ENCODE data around the gene CSF2. TPM values are rescaled to one million over a fixed set of nuclear protein-coding genes. Genes with fewer than 3 reads are reported as not detected.

CSF2 gene
- polyA plus RNA-seq, 1 of the 3 experiments (the other 2 are of a cell fraction): 0.97 TPM

DNA sequence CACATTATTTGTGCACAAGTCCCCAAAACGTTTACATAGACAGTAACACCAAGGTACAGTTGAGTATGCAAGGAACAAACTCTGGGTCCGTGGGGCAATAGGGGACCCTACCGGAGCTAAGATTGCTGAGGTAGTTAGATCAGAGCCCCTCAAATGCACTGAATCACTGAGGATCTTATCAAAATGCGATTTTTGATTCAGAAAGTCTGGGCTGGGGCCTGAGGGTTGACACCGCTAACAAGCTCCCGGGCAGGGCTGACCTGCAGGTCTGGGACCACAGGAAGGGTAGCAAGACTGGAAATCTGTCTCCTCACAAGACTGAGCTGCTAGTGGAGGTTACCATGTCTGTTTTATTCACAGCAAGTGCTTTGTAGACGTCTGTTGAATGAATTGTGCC is 14.9 kb upstream of the CSF2 start:
- no peak for TF ChIP-seq FOXJ3 (CRISPR knock-in tag; IDR thresholded peaks at IDR 0.05)
- no peak for TF ChIP-seq MXI1 (IDR thresholded peaks at IDR 0.05; ENCODE audit: low read depth, low read length)
- no peak for TF ChIP-seq CHD2 (IDR thresholded peaks at IDR 0.05; ENCODE audit: low read length, partially characterized antibody)
- TF ChIP-seq NRF1 (IDR thresholded peaks at IDR 0.05; ENCODE audit: low read depth, low read length): no peak
- TF ChIP-seq GATA2 (CRISPR knock-in tag; IDR thresholded peaks at IDR 0.05): no peak
- Histone ChIP-seq H3K9me2 (no peaks in the 10 kb centered on the region), H3K9me3 (no peaks in the 10 kb centered on the region), H4K20me1 (ENCODE audit: insufficient read depth) (no peaks in the 10 kb centered on the region), H3K27me3 (ENCODE audit: insufficient read depth) (no peaks in the 10 kb centered on the region), H3K4me1 (ENCODE audit: control insufficient read depth in 1 of 2, insufficient read depth in 2 of 2, low read depth in 1 of 2, low read length in 1 of 2) (no peaks in the 10 kb centered on the region), H3K9ac (no peak overlapping the region), H3K36me3 (replicated peaks in 1 of 2; ENCODE audit: control insufficient read depth in 1 of 2, insufficient read depth in 2 of 2, low read length in 1 of 2) (no peaks in the 10 kb centered on the region), H3K27ac (ENCODE audit: low read depth in 2 of 2, low read length in 1 of 2) (no peak overlapping the region), H3K4me2 (no peak overlapping the region), H3F3A (replicated peaks; ENCODE audit: insufficient read depth) (no peaks in the 10 kb centered on the region), H3K79me2 (ENCODE audit: insufficient read depth) (no peaks in the 10 kb centered on the region), H2AFZ (ENCODE audit: low read depth) (no peak overlapping the region), H3K4me3 (ENCODE audit: low read depth in 2 of 2, low read length in 1 of 2) (no peak overlapping the region)
- ChIA-PET CTCF (interaction anchor here (1.1 to 1.9 kb wide), 2 partner anchors 26 to 469 kb away, joined by 4 to 7 read pairs; no protein-coding TSS in a partner anchor), POLR2A (no interaction called here)
- WGBS (ENCODE audit: low lambda C conversion rate): 54% methylated on average over 6 of the region's 7 CpGs
- peak; percentile 3 for DNase-seq

DNA sequence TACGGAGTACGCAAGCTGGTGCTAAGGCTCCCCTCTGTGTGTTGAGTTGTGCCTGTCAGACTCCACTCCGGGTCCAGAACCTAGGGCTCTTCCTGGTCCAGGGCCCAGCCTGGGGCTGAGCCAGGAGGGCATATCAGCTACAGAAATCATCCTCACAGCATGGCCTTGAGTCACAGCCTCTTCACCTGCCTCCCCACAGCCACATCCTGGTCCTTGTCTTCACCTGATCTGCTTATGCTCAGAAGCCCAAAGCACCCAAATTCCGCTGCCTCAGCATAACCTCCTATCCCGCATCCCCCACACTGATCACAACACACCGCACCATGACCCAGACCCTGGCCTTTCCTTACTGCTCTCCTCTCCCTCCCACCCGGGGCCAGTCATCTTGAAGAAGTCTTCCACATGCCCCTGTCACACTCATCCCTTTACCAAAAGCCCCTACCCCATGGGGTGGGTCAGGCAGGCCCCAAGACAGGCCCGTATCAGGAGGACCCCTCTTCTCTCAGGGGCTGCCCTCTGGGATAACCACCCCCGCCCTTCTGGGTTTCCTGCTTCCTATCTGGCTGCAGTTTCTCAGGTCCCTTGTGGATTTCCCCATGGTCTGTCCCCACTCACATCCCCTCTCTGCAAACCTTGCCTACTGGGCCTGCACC is 14.4 kb upstream of the CSF2 start:
- Histone ChIP-seq H3K9me2 (no peaks in the 10 kb centered on the region), H3K9ac (no peak overlapping the region), H2AFZ (ENCODE audit: low read depth) (no peak overlapping the region), H3K36me3 (replicated peaks in 1 of 2; ENCODE audit: control insufficient read depth in 1 of 2, insufficient read depth in 2 of 2, low read length in 1 of 2) (no peaks in the 10 kb centered on the region), H4K20me1 (ENCODE audit: insufficient read depth) (no peaks in the 10 kb centered on the region), H3F3A (replicated peaks; ENCODE audit: insufficient read depth) (no peaks in the 10 kb centered on the region), H3K79me2 (ENCODE audit: insufficient read depth) (no peaks in the 10 kb centered on the region), H3K4me3 (ENCODE audit: low read depth in 2 of 2, low read length in 1 of 2) (no peak overlapping the region), H3K4me1 (ENCODE audit: control insufficient read depth in 1 of 2, insufficient read depth in 2 of 2, low read depth in 1 of 2, low read length in 1 of 2) (no peaks in the 10 kb centered on the region), H3K4me2 (no peak overlapping the region), H3K27me3 (ENCODE audit: insufficient read depth) (no peaks in the 10 kb centered on the region), H3K9me3 (no peaks in the 10 kb centered on the region), H3K27ac (ENCODE audit: low read depth in 2 of 2, low read length in 1 of 2) (no peak overlapping the region)
- ChIA-PET POLR2A (no interaction called here), CTCF (interaction anchor here (1.1 to 1.9 kb wide), 2 partner anchors 26 to 470 kb away, joined by 4 to 7 read pairs; no protein-coding TSS in a partner anchor)
- DNase-seq: peak; percentile 5
- WGBS (ENCODE audit: low lambda C conversion rate): 70% methylated on average over 9 of the region's 9 CpGs
- TF ChIP-seq, protein P1, sequence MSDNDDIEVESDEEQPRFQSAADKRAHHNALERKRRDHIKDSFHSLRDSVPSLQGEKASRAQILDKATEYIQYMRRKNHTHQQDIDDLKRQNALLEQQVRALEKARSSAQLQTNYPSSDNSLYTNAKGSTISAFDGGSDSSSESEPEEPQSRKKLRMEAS (IDR thresholded peaks at IDR 0.05; ENCODE audit: low read depth): no peak
- TF ChIP-seq FOSL2 (IDR thresholded peaks at IDR 0.05; ENCODE audit: borderline replicate concordance, low read depth) (no peak), TAF1 (IDR thresholded peaks at IDR 0.05; ENCODE audit: borderline replicate concordance, low read depth, low read length) (no peak), GATA2 (CRISPR knock-in tag; IDR thresholded peaks at IDR 0.05) (no peak), EZH2phosphoT487 (IDR thresholded peaks at IDR 0.05; ENCODE audit: borderline replicate concordance, low read depth) (no peak), JUND (IDR thresholded peaks at IDR 0.05) (no peak), TCF12 (IDR thresholded peaks at IDR 0.05) (no peak), POLR2AphosphoS5 (IDR thresholded peaks at IDR 0.05; ENCODE audit: low read depth, low read length) (no peak)
- TF ChIP-seq, protein P2, sequence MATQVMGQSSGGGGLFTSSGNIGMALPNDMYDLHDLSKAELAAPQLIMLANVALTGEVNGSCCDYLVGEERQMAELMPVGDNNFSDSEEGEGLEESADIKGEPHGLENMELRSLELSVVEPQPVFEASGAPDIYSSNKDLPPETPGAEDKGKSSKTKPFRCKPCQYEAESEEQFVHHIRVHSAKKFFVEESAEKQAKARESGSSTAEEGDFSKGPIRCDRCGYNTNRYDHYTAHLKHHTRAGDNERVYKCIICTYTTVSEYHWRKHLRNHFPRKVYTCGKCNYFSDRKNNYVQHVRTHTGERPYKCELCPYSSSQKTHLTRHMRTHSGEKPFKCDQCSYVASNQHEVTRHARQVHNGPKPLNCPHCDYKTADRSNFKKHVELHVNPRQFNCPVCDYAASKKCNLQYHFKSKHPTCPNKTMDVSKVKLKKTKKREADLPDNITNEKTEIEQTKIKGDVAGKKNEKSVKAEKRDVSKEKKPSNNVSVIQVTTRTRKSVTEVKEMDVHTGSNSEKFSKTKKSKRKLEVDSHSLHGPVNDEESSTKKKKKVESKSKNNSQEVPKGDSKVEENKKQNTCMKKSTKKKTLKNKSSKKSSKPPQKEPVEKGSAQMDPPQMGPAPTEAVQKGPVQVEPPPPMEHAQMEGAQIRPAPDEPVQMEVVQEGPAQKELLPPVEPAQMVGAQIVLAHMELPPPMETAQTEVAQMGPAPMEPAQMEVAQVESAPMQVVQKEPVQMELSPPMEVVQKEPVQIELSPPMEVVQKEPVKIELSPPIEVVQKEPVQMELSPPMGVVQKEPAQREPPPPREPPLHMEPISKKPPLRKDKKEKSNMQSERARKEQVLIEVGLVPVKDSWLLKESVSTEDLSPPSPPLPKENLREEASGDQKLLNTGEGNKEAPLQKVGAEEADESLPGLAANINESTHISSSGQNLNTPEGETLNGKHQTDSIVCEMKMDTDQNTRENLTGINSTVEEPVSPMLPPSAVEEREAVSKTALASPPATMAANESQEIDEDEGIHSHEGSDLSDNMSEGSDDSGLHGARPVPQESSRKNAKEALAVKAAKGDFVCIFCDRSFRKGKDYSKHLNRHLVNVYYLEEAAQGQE (IDR thresholded peaks at IDR 0.05; ENCODE audit: low read depth, low read length): no peak
- TF ChIP-seq, protein P3, sequence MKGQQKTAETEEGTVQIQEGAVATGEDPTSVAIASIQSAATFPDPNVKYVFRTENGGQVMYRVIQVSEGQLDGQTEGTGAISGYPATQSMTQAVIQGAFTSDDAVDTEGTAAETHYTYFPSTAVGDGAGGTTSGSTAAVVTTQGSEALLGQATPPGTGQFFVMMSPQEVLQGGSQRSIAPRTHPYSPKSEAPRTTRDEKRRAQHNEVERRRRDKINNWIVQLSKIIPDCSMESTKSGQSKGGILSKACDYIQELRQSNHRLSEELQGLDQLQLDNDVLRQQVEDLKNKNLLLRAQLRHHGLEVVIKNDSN (IDR thresholded peaks at IDR 0.05; ENCODE audit: borderline replicate concordance, low read depth): no peak
